Islet of Langerhans (tissue), 1 donor: ENCODE results near the gene FXYD7.
"Not testable (repeated sequence)": the region's sequence is repeated elsewhere in the genome, so short reads cannot be mapped to it uniquely, and the experiment has no call there.

ENCODE experiments used
- FAIRE-seq: peaks from one replicate; lab custom pipeline; 2011; peaks lifted over from hg19 to GRCh38; lab: Jason Lieb, UNC

The FXYD7 gene

GRCh38 chr19:35143231-35143715, at the start of gene FXYD7:
Gene FXYD7 (plus strand): TSS chr19:35143255. CDS start chr19:35143334, 79 bp downstream.
- FAIRE-seq: no peak

GRCh38 chr19:35093430-35093829, 49.6 kb upstream of the FXYD7 start:
- no peak for FAIRE-seq

GRCh38 chr19:35093941-35094647, 49.0 kb upstream of the FXYD7 start:
- no peak for FAIRE-seq

- FAIRE-seq: no peak
These were observed 48.4 kb upstream of the FXYD7 start for GRCh38 chr19:35094656-35095055.

GRCh38 chr19:35095667-35096368, 47.2 kb upstream of the FXYD7 start:
- FAIRE-seq: no peak

GRCh38 chr19:35098413-35099049, 44.5 kb upstream of the FXYD7 start:
- FAIRE-seq: no peak

GRCh38 chr19:35099155-35099896, 43.7 kb upstream of the FXYD7 start:
- FAIRE-seq: no peak

GRCh38 chr19:35099897-35100275, 43.2 kb upstream of the FXYD7 start:
- no peak for FAIRE-seq

- FAIRE-seq: no peak
These were observed 42.2 kb upstream of the FXYD7 start for GRCh38 chr19:35100588-35101533.

GRCh38 chr19:35101949-35102348, 41.1 kb upstream of the FXYD7 start:
- FAIRE-seq: not testable (repeated sequence)

- FAIRE-seq: not testable (repeated sequence)
These were observed 39.4 kb upstream of the FXYD7 start for GRCh38 chr19:35103614-35104013.

- FAIRE-seq: no peak
These were observed 38.7 kb upstream of the FXYD7 start for GRCh38 chr19:35104361-35104760.

- FAIRE-seq: no peak
These were observed 38.0 kb upstream of the FXYD7 start for GRCh38 chr19:35105047-35105410.

GRCh38 chr19:35105411-35106290, 37.4 kb upstream of the FXYD7 start:
- FAIRE-seq: no peak

- no peak for FAIRE-seq
These were observed 36.8 kb upstream of the FXYD7 start for GRCh38 chr19:35106291-35106583.

GRCh38 chr19:35106898-35107541, 36.0 kb upstream of the FXYD7 start:
- no peak for FAIRE-seq

- FAIRE-seq: no peak
These were observed 35.5 kb upstream of the FXYD7 start for GRCh38 chr19:35107545-35107944.

- FAIRE-seq: no peak
These were observed 34.3 kb upstream of the FXYD7 start for GRCh38 chr19:35108730-35109129.

- no peak for FAIRE-seq
These were observed 33.5 kb upstream of the FXYD7 start for GRCh38 chr19:35109395-35110112.
